Endothelial cell of umbilical vein (primary cell): Measurements from ENCODE around the gene RTN4R. TPM values are rescaled to one million over a fixed set of nuclear protein-coding genes. Genes with fewer than 3 reads are reported as not detected.

Experiments
- BruUV-seq: library from RNA; stranded (reverse); fragments of 400-500 nt; replicated peaks from 2 replicates; lab custom pipeline; 2021; lab: Mats Ljungman, UMichigan
- CTCF ChIA-PET: fragments of 300-600, 350-600 bp; sonication (Branson Sonifier 250); formaldehyde crosslinking; loops from one replicate; lab custom pipeline; 2021; ENCODE audit warnings: antibody characterized with exemption, inconsistent platforms; lab: Charles Lee
- POLR2A ChIA-PET: fragments of 300-600, 350-600 bp; sonication (Branson Sonifier 250); formaldehyde crosslinking; loops from one replicate; lab custom pipeline; 2021; ENCODE audit warnings: antibody characterized with exemption, inconsistent platforms; lab: Charles Lee
- DNase-seq: peaks from one replicate; pipeline ENCODE4 v3.0.0-alpha.2; 2011; ENCODE audit warnings: low read depth, low spot score
- FAIRE-seq: peaks from 2 replicates; lab custom pipeline; 2011; peaks lifted over from hg19 to GRCh38; lab: Jason Lieb, UNC
- H2AFZ ChIP-seq: 2 replicates; pipeline ENCODE4 v1.6.0; 2012; ENCODE audit warnings: low read depth, low read length, control low read depth, inconsistent platforms
- H3K27ac ChIP-seq: 2 replicates; pipeline ENCODE4 v1.5.1; 2011; ENCODE audit warnings: low read depth, mild to moderate bottlenecking, control low read depth, low read length, moderate library complexity; ENCODE audit not compliant: insufficient read depth
- H3K27me3 ChIP-seq, 2 experiments: 2 replicates each; pipeline versions ENCODE4 v1.6.0 to v1.6.1; 2011; ENCODE audit warnings: low read length in 2 of 2, mixed read lengths in 1 of 2; ENCODE audit not compliant: control insufficient read depth in 2 of 2, insufficient read depth in 2 of 2
- H3K36me3 ChIP-seq, 2 experiments: 2 replicates in 1 of 2; 3 replicates in 1 of 2; pipeline ENCODE4 v1.5.1; 2011; ENCODE audit warnings: low read length in 2 of 2, mild to moderate bottlenecking in 1 of 2, moderate library complexity in 1 of 2; ENCODE audit not compliant: control insufficient read depth in 2 of 2, insufficient read depth in 2 of 2; ENCODE audit errors: extremely low read depth in 1 of 2
- H3K4me1 ChIP-seq: 3 replicates; pipeline ENCODE4 v1.5.1; 2011; ENCODE audit warnings: mild to moderate bottlenecking, low read length; ENCODE audit not compliant: control insufficient read depth, insufficient read depth; ENCODE audit errors: extremely low read depth
- H3K4me2 ChIP-seq: 2 replicates; pipeline ENCODE4 v1.6.1; 2011; ENCODE audit warnings: low read length, control low read depth, mixed read lengths; ENCODE audit not compliant: insufficient read depth
- H3K4me3 ChIP-seq, 3 experiments: fragments of 200-600 bp in 1 of 3; sonication (generic), shearing (Covaris generic) in 1 of 3; replicated peaks in 1 of 3; 2 replicates each; pipeline ENCODE4 v1.5.1; 2011 to 2016; ENCODE audit warnings: control low read depth in 3 of 3, low read length in 3 of 3, mild to moderate bottlenecking in 2 of 3, inconsistent platforms in 1 of 3, low read depth in 1 of 3, moderate library complexity in 1 of 3; ENCODE audit not compliant: insufficient read depth in 1 of 3
- H3K79me2 ChIP-seq: 2 replicates; pipeline ENCODE4 v1.6.0; 2012; ENCODE audit warnings: low read length, inconsistent platforms; ENCODE audit not compliant: control insufficient read depth, insufficient read depth
- H3K9ac ChIP-seq: replicated peaks from 2 replicates; pipeline ENCODE3; 2011; ENCODE audit warnings: low read length, control low read depth; ENCODE audit not compliant: insufficient read depth; ENCODE audit errors: extremely low read depth
- H3K9me1 ChIP-seq: replicated peaks from 3 replicates; pipeline ENCODE4 v1.6.0; 2011; ENCODE audit warnings: mild to moderate bottlenecking, low read length; ENCODE audit not compliant: control insufficient read depth, insufficient read depth; ENCODE audit errors: extremely low read depth
- H3K9me3 ChIP-seq: replicated peaks from 2 replicates; pipeline ENCODE4 v1.5.1; 2012; ENCODE audit warnings: low read length, inconsistent platforms; ENCODE audit not compliant: control insufficient read depth, insufficient read depth
- H4K20me1 ChIP-seq: replicated peaks from 2 replicates; pipeline ENCODE3; 2011; ENCODE audit warnings: mild to moderate bottlenecking, low read length; ENCODE audit not compliant: control insufficient read depth, insufficient read depth; ENCODE audit errors: extremely low read depth
- EZH2 ChIP-seq: IDR thresholded peaks from 2 replicates; pipeline ENCODE4 v1.6.1; 2012; ENCODE audit warnings: borderline replicate concordance, low read depth, mild to moderate bottlenecking, moderate library complexity, low read length, inconsistent platforms; ENCODE audit not compliant: severe bottlenecking
- FOS ChIP-seq: IDR thresholded peaks from 2 replicates; pipeline ENCODE4 v1.6.1; 2011; ENCODE audit warnings: mild to moderate bottlenecking, low read length, moderate library complexity, borderline replicate concordance; ENCODE audit not compliant: insufficient read depth
- GATA2 ChIP-seq: IDR thresholded peaks from 2 replicates; pipeline ENCODE4 v1.7.0; 2011; ENCODE audit warnings: low read depth, mild to moderate bottlenecking, moderate library complexity, mixed read lengths, low read length; ENCODE audit not compliant: insufficient read length, insufficient read depth
- JUN ChIP-seq: IDR thresholded peaks from 2 replicates; pipeline ENCODE4 v1.6.1; 2011; ENCODE audit warnings: borderline replicate concordance, low read depth; ENCODE audit not compliant: insufficient read length, insufficient read depth
- MYC ChIP-seq: IDR thresholded peaks from one replicate; pipeline ENCODE4 v1.6.1; 2011; ENCODE audit warnings: mild to moderate bottlenecking, low read depth, low read length
- POLR2A ChIP-seq: IDR thresholded peaks from 2 replicates; pipeline ENCODE4 v1.6.1; 2012; ENCODE audit warnings: low read depth, mild to moderate bottlenecking, control low read depth, low read length
- POLR2AphosphoS5 ChIP-seq: IDR thresholded peaks from 2 replicates; pipeline ENCODE4 v1.6.1; 2012; ENCODE audit warnings: low read depth, mild to moderate bottlenecking, control low read depth, low read length, moderate library complexity; ENCODE audit not compliant: insufficient read depth
- dilution Hi-C: fragments of 300-500 bp; cut with MboI; formaldehyde crosslinking; loops from one replicate; pipeline ENCODE4 v1.15.0; 2019; ENCODE audit warnings: low sequenced_read_pairs; ENCODE audit not compliant: extremely low pct_ligation_motif_present
- intact Hi-C: fragments of 100-400 bp; cut with micrococcal nuclease; formaldehyde crosslinking; loops from one replicate; pipeline ENCODE4 v1.10.0; 2022
- polyA plus RNA-seq, 4 experiments: library from polyadenylated mRNA; depleted of rRNA in 3 of 4; stranded (reverse) in 3 of 4; unstranded in 1 of 4; fragments of >200 nt; gene quantifications; 2 replicates each; pipeline versions ENCODE4 v1.2.1 to v1.2.3, GENCODE V29; 2011 to 2012; ENCODE audit warnings: missing spikeins in 1 of 4
- total RNA-seq: library from RNA; stranded (reverse); gene quantifications from 2 replicates; pipeline ENCODE4 v1.2.3, GENCODE V29; 2021
- TF ChIP-seq, protein P1 (sequence below), 2 donors: IDR thresholded peaks; 1 replicate in 1 of 2; 2 replicates in 1 of 2; pipeline ENCODE4 v1.5.1; 2011; ENCODE audit warnings: low read length in 2 of 2, mild to moderate bottlenecking in 2 of 2, moderate library complexity in 2 of 2, control low read depth in 1 of 2, inconsistent platforms in 1 of 2, low read depth in 1 of 2; ENCODE audit not compliant: insufficient read depth in 1 of 2; ENCODE audit errors: extremely low read depth in 1 of 2
- TF ChIP-seq, protein P2 (sequence below): IDR thresholded peaks from 2 replicates; pipeline ENCODE4 v1.6.1; 2011; ENCODE audit not compliant: insufficient read depth, insufficient read length

RTN4R gene
- total and polyA plus RNA-seq, 2 donors (not counting 3 experiments of a cell fraction or from before 2014, with no cell fraction given) = 1.2 to 2.2 TPM

- no peaks in the 10 kb centered on the region for H3K79me2 ChIP-seq
- H3K36me3 ChIP-seq = no peaks in the 10 kb centered on the region
- H3K27me3 ChIP-seq = peaks cover 0 to 5% of the 10 kb centered on the region in 2 experiments
- no TSS peak for BruUV-seq
- no peak for TF ChIP-seq GATA2
- TF ChIP-seq EZH2 = no peak
- TF ChIP-seq FOS = no peak
- no peak for TF ChIP-seq POLR2A
- no peak for TF ChIP-seq POLR2AphosphoS5
- TF ChIP-seq, protein P1, sequence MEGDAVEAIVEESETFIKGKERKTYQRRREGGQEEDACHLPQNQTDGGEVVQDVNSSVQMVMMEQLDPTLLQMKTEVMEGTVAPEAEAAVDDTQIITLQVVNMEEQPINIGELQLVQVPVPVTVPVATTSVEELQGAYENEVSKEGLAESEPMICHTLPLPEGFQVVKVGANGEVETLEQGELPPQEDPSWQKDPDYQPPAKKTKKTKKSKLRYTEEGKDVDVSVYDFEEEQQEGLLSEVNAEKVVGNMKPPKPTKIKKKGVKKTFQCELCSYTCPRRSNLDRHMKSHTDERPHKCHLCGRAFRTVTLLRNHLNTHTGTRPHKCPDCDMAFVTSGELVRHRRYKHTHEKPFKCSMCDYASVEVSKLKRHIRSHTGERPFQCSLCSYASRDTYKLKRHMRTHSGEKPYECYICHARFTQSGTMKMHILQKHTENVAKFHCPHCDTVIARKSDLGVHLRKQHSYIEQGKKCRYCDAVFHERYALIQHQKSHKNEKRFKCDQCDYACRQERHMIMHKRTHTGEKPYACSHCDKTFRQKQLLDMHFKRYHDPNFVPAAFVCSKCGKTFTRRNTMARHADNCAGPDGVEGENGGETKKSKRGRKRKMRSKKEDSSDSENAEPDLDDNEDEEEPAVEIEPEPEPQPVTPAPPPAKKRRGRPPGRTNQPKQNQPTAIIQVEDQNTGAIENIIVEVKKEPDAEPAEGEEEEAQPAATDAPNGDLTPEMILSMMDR (IDR thresholded peaks at IDR 0.05; ENCODE audit: extremely low read depth in 1 of 2, insufficient read depth in 1 of 2, low read depth in 1 of 2, low read length in 2 of 2) = no peak
- no peak for TF ChIP-seq MYC
- no peak for TF ChIP-seq JUN
- TF ChIP-seq, protein P2, sequence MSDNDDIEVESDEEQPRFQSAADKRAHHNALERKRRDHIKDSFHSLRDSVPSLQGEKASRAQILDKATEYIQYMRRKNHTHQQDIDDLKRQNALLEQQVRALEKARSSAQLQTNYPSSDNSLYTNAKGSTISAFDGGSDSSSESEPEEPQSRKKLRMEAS = no peak
- dilution Hi-C loops = no loop called here
- ChIA-PET POLR2A (no interaction called here), CTCF (interaction anchor here (3.7 kb wide), 1 partner anchor 135 kb away, joined by 25 read pairs; no protein-coding TSS in a partner anchor)
- H3K9ac ChIP-seq = no peak overlapping the region
- no peak for DNase-seq
- intact Hi-C loops = no loop called here
- no peak overlapping the region for H2AFZ ChIP-seq
- no peak overlapping the region for H3K4me3 ChIP-seq
- H3K4me2 ChIP-seq = no peak overlapping the region
- no peaks in the 10 kb centered on the region for H3K9me1 ChIP-seq
- FAIRE-seq = no peak
- H3K4me1 ChIP-seq = no peaks in the 10 kb centered on the region
- H3K9me3 ChIP-seq = no peaks in the 10 kb centered on the region
- H4K20me1 ChIP-seq = no peaks in the 10 kb centered on the region
- H3K27ac ChIP-seq = no peak overlapping the region
Measured at GRCh38 chr22:20291604-20292063, 23.5 kb upstream of the RTN4R start.
